AG09319 (cell line): Measurements from ENCODE around the gene SLC3A2.
A peak's percentile ranks its signal among the peaks of the same experiment; 100 is the strongest.
"Not testable (repeated sequence)": the region's sequence is repeated elsewhere in the genome, so short reads cannot be mapped to it uniquely, and the experiment has no call there.

Source experiments
- DNase-seq: peaks from one replicate; pipeline ENCODE4 v3.0.0-alpha.2; 2010; ENCODE audit warnings: low read depth; ENCODE audit errors: extremely low read depth
- CTCF ChIP-seq: IDR thresholded peaks from 2 replicates; pipeline ENCODE4 v1.5.1; 2011; ENCODE audit warnings: low read depth, mild to moderate bottlenecking, inconsistent platforms, low read length, moderate library complexity

Gene SLC3A2

DNA sequence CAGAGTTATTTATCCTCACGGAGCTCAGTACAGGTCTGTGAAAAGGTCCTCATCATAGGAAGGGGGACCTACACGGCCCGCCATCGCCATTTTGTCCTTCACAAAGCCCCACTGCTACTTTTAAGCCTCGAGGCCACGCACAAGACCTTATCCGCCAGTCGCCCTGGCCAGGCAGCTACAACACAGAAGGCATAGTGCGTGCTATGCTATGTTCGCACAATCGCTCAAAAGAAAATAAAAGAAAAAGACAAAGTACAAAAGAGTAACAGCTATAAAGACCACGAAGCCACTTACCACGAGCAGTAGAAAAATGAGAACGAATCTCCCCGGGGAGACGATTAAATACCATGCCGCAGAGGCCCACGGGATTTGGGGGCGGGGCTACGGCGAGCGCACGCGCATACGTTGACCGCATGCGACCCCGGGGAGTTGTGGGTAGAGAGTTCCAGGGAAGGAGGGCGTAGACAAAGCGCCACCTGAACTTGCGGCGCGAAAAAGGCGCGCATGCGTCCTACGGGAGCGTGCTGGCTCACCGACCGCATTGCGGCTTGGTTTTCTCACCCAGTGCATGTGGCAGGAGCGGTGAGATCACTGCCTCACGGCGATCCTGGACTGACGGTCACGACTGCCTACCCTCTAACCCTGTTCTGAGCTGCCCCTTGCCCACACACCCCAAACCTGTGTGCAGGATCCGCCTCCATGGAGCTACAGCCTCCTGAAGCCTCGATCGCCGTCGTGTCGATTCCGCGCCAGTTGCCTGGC lies 24.9 kb upstream of the SLC3A2 start:
- no peak for TF ChIP-seq CTCF
- DNase-seq, result peak; percentile 94

DNA sequence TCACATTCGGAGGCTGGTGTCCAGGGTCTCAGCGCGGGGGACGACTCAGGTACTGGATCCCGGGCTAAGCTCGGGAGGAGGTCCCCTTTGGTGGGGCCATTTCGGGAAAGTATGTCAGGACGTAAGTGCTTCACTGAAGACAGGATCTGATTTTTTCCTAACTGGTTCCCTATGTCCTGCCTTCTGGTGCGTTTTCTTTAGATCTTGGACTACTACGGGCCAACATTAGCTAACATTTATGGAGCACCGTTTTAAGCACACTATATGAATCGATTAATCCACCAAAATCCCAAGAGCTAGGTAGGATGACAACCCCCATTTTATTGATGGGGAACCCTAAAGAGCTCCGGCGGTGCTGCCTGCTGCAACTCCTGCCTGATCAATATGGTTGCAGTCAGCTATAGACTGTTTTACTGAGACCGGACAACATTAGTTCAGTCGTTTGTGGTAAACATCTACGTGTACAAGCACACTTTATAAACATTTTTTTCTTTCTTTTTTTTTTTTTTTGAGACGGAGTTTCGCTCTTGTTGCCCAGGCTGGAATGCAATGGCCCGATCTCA lies 24.3 kb upstream of the SLC3A2 start:
- TF ChIP-seq CTCF, result no peak

GRCh38 chr11:62857541-62857982 lies 23.1 kb upstream of the SLC3A2 start:
- DNase-seq, result no peak

More for the DNA sequence above, 24.3 kb upstream of the SLC3A2 start:
- no peak for DNase-seq

DNA sequence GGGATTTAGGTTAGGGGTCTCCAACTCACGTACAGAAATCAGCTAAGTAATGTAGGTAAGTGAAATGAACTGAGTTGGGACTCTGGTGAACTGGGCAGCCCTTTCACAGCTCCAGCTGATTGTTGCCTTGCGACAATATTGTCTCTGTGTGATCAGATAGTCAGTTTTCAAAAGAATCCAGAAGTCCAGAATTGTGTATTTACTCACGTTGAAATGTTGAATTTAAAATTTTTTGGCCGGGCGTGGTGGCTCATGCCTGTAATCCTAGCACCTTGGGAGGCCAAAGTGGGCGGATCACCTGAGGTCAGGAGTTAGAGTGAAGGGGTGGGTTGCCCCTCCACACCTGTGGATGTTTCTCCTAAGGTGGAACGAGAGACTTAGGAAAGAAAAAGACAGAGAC lies 22.5 kb upstream of the SLC3A2 start:
- TF ChIP-seq CTCF, result no peak
- no peak for DNase-seq

More at GRCh38 chr11:62857541-62857982, 23.1 kb upstream of the SLC3A2 start:
- TF ChIP-seq CTCF, result no peak

DNA sequence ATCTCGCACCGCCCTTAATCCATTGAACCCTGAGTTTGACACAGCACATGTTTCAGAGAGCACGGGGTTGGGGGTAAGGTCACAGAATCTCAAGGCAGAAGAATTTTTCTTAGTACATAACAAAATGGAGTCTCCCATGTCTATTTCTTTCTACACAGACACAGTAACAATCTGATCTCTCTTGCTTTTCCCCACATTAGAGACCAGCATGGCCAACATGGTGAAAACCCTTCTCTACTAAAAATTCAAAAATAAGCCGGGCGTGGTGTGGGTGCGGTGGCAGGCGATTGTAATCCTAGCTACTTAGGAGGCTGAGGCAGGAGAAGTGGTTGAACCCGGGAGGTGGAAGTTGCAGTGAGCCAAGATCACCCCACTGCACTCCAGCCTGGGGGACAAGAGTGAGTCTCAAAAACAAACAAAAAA lies 21.4 kb upstream of the SLC3A2 start:
- DNase-seq, result not testable (repeated sequence)

GRCh38 chr11:62860835-62861563 lies 19.7 kb upstream of the SLC3A2 start:
- no peak for TF ChIP-seq CTCF

GRCh38 chr11:62861564-62862192 lies 19.0 kb upstream of the SLC3A2 start:
- DNase-seq, result not testable (repeated sequence)

More at GRCh38 chr11:62860835-62861563, 19.7 kb upstream of the SLC3A2 start:
- DNase-seq, result no peak
